ENCODE data around the gene ADAMTS15.

The ADAMTS15 gene

GRCh38 chr11:130448416-130449309, at the start of gene ADAMTS15:
Gene ADAMTS15, plus strand, starts transcription at chr11:130448645. Its CDS starts 329 bp downstream, at chr11:130448974.
- no peak for DNase-seq (ENCODE audit: low read depth)

GRCh38 chr11:130399196-130399595, 49.2 kb upstream of the ADAMTS15 start:
- DNase-seq (ENCODE audit: low read depth) = no peak

GRCh38 chr11:130400781-130401483, 47.5 kb upstream of the ADAMTS15 start:
- no peak for DNase-seq (ENCODE audit: low read depth)

- no peak for DNase-seq (ENCODE audit: low read depth)
Observed at GRCh38 chr11:130402570-130402969, 45.9 kb upstream of the ADAMTS15 start.

GRCh38 chr11:130403271-130403804, 45.1 kb upstream of the ADAMTS15 start:
- DNase-seq (ENCODE audit: low read depth) = no peak

GRCh38 chr11:130403967-130404366, 44.5 kb upstream of the ADAMTS15 start:
- DNase-seq (ENCODE audit: low read depth) = no peak

GRCh38 chr11:130404727-130405126, 43.7 kb upstream of the ADAMTS15 start:
- no peak for DNase-seq (ENCODE audit: low read depth)

- no peak for DNase-seq (ENCODE audit: low read depth)
Observed at GRCh38 chr11:130405428-130405827, 43.0 kb upstream of the ADAMTS15 start.

GRCh38 chr11:130407978-130408377, 40.5 kb upstream of the ADAMTS15 start:
- DNase-seq (ENCODE audit: low read depth) = no peak

- no peak for DNase-seq (ENCODE audit: low read depth)
Observed at GRCh38 chr11:130408401-130408890, 40.0 kb upstream of the ADAMTS15 start.

- DNase-seq (ENCODE audit: low read depth) = no peak
Observed at GRCh38 chr11:130408901-130409300, 39.5 kb upstream of the ADAMTS15 start.

- DNase-seq (ENCODE audit: low read depth) = no peak
Observed at GRCh38 chr11:130409594-130410388, 38.7 kb upstream of the ADAMTS15 start.

- no peak for DNase-seq (ENCODE audit: low read depth)
Observed at GRCh38 chr11:130411223-130411622, 37.2 kb upstream of the ADAMTS15 start.

- no peak for DNase-seq (ENCODE audit: low read depth)
Observed at GRCh38 chr11:130413405-130414106, 34.9 kb upstream of the ADAMTS15 start.

GRCh38 chr11:130414107-130415080, 34.1 kb upstream of the ADAMTS15 start:
- no peak for DNase-seq (ENCODE audit: low read depth)

GRCh38 chr11:130415731-130416529, 32.5 kb upstream of the ADAMTS15 start:
- DNase-seq (ENCODE audit: low read depth) = no peak

GRCh38 chr11:130416530-130416882, 31.9 kb upstream of the ADAMTS15 start:
- no peak for DNase-seq (ENCODE audit: low read depth)

- no peak for DNase-seq (ENCODE audit: low read depth)
Observed at GRCh38 chr11:130416906-130417305, 31.5 kb upstream of the ADAMTS15 start.

- no peak for DNase-seq (ENCODE audit: low read depth)
Observed at GRCh38 chr11:130418210-130418609, 30.2 kb upstream of the ADAMTS15 start.
